HG03139 (cell line): Measurements from ENCODE around the gene RAB13.

Source experiments
- ATAC-seq: cut with Tn5 transposase; IDR thresholded peaks from one replicate; pipeline ENCODE4 v1.9.1; 2021; ENCODE audit not compliant: unreplicated experiment

The RAB13 gene

DNA sequence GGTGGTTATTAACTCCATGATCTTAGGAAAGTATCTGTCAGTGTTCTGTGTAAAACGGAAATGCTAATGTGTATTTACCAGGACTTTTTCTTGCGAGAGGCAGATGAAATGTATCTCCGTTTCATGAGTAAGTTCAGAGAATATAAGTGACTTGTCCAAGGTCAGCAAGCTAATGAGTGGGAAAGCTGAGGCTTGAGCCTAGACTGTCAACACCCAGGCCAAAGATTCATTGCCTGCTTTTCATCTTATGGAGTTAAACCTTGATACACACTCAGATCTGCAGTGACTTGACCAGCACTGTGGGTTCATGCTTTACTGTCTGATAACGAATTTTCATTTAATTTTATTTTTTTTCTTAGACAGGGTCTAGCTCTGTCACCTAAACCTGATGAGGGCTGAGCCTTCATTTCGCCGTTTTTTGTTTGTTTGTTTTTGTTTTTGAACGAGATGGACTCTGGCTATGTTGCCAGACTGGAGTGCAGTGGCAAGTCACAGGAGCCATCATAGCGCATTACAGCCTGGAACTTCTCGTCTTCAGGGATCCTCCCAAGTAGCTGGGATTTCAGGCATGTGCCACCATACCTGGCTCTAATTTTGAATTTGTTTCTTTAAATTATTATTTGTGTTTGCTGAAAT, 7.7 kb downstream of the RAB13 start:
- no peak for ATAC-seq

DNA sequence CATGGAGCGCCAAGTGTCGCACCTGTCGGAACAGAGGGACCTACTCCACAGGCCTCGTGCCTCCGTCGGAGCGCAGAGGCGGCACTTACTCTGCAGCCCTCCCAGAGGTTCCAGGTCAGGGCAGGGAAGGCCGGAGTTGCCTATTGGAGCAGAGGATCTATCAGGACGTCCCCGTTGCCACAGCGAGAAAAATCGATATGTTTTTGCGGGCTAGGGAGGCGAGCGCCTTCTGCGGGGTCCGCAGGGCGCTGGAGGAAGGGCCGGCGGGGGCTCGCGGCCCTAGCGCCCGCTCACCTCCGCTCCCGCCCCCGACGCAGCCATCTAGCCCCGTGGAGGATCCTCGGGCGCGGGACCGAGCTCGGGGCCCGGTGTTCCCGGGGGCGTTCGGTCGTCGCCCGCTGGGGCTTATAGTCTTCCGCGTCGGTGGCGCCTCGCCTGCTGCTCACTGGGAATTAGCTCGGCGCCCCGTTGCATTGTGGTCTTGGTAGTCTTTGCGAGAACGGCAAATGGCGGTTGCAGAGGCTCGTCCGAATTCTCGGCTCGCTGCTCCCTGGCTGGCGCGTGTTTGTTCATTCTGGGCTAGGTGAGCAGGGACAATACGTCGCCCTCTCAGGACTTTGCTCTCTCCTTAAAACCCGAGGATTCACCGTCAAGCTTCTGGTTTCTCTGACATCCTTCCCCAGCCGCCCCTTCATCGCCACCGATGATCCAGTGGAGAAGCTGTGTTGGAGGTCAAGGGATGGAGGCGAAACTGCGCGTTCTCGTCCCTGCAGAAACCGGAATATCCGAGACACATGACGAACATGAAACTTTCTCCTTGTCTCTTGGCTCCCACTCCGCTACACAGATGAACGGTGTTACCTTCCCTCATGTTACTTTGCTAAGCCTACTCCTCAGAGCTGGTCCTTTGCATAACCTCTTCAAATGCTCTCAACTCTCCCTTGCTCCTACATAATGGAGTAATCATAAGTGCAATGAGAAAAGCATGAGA, 8.6 kb downstream of the RAB13 start, which contains the start of gene JTB:
TSS of gene JTB (minus strand) at position 425 of the 991 bp plus-strand sequence. CDS start at position 3, 422 bp downstream.
- ATAC-seq = peak; percentile 55

DNA sequence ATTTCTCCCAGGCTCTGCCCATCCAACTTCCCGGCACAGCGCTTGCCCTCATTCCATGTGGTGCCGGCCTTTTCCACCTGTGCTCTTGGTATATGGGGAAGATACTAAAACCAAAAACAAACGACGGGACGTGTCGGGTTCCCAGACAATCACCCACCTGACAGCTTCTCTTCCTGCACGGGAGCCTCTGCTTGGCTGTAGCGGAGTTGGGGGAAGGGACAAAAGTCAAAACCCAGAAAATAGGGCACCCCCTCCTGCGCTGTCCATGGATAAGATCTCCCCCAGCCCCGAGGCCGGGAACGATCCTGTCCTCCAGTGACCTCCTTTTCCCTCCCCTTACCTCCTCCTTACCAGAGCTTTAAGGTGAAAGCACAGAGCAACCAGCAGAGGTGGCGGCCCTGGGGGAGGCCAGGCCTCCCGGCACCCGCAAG, 9.3 kb downstream of the RAB13 start:
- no peak for ATAC-seq

DNA sequence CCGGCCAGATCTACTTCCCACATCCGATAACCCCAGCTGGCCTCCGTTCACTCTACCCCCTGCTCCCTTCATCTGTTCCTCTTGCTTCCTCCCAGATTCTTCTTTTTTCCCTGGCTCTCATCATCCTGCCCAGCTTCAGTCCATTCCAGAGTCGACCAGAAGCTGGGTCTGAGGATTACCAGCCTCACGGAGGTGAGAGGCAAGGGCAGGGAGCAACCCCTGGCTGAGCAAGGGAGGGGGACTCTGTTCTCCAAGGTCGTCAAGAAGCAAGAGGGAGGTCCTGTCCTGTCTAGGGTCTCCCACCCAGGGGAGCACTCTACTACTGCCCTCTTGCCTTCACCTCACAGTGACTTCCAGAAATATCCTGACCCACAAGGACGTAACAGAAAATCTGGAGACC, 12.6 kb downstream of the RAB13 start:
- ATAC-seq = no peak

DNA sequence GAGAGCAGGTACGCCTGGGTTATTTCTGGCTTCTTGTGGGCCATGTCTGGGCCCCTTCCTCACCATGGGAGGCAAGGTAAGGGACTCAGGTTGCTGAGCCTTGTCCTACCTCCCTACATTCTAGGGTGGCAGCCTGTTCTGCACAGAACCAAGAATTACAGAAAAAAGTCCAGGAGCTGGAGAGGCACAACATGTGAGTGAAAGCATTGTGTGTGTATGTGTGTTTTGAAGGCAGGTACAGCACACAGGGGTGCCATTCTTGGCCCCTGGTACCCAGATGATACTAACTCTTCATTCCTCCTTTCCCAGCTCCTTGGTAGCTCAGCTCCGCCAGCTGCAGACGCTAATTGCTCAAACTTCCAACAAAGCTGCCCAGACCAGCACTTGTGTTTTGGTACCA, 13.1 kb downstream of the RAB13 start:
- ATAC-seq = no peak

DNA sequence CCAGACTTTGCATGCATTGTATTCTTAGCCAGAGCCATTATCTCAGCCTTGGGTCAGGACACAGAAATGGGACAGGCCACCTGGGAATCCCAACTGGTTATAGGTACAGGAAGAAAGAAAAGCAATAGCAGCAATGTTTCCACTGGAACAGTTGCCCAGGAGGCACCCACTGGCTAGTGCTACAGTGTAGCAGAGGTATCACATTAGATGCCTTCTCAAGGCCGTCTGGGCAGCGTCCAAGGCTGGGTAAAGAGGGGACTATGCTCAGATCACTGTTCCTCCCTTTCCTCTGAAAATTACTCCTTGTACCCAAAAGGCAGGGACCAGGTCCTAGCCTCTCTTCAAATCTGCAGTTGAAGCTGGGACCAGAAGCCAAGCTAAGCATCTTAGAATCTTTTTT, 15.8 kb downstream of the RAB13 start:
- no peak for ATAC-seq

DNA sequence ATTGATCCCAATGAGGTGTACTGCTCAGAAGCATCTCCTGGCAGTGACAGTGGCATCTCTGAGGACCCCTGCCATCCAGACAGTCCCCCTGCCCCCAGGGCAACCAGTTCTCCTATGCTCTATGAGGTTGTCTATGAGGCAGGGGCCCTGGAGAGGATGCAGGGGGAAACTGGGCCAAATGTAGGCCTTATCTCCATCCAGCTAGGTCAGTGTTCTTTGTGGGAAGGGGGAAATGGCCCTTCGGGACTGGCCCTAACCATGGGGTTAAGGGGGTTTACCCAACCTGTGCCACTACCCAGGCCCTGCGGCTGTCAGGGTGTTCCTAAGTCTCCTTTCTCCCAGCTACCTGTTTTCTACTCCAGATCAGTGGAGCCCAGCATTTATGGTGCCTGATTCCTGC, 17.2 kb downstream of the RAB13 start:
- no peak for ATAC-seq

DNA sequence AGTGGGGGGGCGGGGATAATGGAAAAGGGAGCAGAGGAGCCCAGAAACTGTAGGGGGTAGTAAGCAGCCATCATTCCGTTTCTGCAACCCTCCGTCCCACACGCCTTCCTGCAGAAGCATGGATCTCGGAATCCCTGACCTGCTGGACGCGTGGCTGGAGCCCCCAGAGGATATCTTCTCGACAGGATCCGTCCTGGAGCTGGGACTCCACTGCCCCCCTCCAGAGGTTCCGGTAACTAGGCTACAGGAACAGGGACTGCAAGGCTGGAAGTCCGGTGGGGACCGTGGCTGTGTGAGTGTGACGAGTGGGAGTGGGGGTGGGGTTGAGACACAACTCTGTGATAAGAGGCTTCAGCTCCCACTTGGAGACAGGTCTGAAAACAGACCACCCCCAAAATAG, 17.7 kb downstream of the RAB13 start:
- no peak for ATAC-seq

DNA sequence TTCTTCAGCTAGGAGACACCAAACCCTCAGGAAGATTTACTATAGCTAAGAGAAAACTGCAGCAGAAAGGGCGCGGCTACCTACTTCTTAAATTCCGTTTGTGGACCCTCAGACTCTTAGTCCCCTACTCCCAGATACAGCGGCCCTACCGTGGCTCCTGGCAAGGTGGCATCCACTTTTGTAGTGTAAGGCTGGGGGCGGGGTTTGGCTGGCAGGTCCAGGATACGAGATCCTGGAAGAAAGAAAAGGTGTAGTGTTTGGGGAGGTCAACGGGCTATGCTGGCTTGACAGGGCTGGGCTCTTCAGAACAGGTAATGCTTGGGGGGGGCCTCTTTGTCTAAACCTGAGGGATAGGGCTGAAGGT, 18.2 kb downstream of the RAB13 start:
- ATAC-seq = no peak

DNA sequence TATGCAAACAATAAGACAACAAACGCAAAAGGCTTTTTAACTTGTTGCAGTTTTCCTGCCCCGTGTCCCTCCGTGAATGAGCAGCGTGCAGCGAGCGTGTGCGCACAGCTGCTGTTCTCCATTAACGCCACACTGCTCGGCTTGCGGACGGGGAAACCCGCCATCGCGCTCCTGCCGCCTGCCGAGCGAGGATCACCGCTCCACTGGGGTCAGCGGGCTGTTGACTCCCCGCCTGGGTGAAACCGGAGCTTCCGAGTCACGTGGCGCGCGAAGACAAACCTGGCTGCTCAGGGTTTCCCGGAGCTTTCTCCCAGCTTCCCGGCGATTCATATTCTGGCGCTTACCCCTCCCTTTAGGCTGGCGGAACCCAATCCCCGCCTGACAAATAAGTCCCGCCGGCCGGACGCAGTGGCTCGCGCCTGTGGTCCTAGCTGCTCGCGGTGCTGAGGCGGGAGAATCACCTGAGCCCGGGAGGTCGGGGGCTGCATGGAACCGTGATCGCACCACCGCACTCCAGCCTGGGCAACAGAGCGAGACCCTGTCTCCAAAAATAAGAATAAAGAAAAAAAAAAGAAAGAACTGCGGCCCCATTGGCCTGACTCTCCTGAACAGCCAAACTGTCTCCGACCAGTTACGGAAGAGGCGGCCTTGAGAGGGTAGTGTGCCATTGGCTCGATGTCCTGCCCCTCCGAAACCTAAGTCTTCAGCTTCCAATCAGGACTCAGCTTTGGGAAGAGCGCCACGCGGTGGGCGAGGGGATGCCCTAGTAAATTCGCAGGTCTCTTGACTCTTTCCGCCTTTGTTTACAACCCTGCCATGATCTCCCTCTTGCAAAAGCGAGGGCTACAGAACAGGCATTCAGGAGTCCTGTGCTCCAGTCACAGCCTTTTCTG, 18.8 kb downstream of the RAB13 start, which contains the start of gene CREB3L4:
TSS of gene CREB3L4 (plus strand) at position 796 of the 893 bp plus-strand sequence. CDS start 624 bp downstream, outside the sequence.
- ATAC-seq = peak; percentile 52

DNA sequence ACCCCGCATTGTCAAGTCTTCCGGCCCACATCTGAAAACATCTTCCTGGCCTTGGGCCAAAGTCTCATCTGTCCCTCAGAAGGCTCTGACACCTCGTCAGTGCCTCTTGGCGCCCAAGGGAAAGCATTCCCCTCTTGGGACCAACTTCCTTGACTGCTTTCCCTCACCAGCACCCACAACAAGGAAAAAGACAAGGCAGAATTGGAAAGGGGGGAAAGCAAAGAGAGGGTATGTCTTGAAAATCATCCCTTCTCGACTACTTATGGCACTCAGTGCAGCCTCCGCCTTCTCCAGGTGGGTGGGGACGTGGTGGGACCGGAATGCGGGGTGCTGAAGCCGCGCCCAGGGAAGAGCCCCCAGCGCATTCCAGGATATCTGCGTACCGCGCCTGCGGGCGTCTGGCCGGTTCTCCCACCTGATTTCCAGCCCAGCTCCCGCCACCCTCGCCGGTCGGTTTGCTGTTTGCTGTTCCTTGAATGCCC, 22.2 kb downstream of the RAB13 start:
- no peak for ATAC-seq

DNA sequence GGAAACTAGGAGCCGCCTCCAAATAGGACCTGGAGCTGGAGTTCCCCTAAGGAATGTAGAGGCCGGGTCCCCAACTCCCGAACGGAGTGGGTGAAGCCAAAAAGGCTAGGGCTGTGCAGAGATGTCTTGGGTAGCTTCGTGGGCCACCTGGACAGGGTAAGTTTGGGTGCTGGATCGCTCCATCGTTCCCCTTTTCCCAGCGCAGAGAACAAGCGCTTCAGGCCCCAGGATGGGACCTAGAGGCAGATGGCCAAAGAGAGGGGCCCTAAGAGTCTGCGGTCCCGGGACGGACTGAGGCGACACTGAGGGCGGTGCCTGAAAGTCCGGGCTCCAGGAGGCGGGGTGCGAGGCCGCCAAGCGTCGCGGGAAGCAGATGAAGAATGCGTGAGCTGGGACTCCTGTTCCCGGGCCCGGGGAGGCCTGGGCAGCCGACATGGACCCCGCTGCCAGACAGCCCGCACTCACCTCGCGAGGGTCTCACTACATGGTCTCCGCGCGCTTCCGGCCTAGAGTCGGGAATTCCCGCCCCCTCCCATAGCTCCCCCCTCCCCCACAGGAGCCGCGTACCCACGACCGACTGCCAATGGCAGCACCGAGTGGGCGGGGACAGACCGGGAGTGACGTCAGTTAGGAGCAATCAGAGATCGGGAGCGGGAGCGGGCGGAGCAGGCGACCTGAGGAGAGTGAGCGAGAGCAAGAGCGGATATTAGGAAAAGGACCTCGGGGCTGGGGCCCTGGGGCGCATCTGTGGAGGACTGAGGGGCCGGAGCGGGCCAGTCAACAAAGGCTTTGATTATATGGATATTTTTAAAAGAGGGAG, 22.9 kb downstream of the RAB13 start, which contains the start of gene SLC39A1:
TSS of gene SLC39A1 (minus strand) at position 508 of the 820 bp plus-strand sequence. CDS start 822 bp downstream, outside the sequence.
- peak; percentile 41 for ATAC-seq

DNA sequence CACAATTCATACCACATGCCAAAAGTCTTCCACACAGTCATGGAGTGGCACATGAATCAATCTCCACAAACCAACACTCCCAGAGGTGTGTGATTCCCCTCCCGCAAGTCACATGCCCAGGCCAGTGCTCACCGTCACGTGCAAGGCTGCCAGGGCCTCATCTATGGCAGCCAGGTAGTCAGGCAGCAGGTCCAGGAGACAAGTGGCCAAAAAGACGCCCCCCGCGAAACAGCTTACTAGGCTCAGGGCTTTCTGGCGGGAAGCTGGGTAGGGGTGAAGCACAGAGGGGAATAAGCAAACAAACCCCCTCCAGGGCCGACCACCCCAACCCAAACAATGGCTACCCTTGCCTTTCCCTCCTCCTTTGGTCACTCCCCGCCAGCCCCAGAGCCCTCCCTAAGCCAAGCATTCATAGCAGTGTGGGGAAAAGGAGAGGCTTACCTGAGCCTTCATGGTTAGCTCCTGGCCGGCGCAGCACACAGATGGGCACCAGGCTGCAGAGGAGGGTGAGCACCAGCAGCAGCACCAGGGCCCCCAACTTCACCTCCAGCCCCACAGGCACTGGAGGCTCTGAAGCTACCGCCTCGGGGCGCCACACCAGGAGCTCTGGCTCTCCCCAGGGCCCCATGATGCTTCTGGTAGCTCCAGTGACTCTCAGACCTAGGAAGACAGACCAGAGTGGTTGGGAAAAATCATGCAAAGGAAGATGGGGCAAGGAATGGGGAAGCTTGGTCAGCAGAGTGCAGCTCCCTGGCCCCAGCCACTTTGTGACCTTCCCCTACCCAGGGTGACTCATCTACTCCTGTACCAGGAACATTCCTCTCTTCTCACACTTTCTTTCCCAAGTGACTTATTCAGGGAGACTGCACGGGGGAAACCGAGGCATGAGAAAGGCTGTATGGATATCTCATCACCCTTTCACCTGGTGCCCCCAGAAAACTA, 23.8 kb downstream of the RAB13 start:
- ATAC-seq = no peak

DNA sequence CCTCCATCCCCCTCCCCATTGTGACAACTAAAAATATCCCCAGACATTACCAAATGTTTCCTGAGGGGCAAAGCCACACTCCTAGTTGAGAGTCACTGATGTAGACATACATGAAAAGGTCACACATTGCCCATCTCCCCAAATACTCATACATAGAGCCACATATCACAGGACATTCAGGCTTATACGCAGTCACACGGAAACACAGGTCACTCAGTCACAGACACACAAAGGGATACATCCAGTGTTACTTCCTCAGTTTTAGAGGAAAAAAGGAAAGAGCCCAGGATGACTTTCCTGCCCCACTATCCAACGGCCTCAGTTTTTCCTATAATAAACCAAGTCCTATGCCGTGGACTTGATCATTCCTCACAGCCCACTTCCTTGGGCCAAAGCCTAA, 24.7 kb downstream of the RAB13 start:
- no peak for ATAC-seq

DNA sequence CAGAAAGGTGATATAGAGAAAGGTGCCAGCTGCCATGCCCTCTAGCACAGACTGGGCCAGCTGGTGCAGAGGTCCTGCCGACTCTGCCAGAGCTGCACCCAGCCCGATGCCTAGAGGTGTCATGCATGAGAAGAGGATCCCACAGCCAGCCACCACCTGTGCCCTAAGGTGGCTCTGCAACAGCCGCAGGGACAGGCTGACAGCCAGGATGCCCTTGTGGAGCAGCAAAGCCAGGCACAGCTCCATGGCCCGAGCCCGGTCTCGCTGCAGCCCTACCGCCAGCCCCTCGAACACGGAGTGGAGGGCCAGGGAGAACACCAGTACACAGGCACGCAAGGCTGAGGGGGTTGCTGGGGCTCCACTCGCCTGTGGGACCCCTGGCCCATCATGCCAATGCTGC, 25.9 kb downstream of the RAB13 start:
- ATAC-seq = no peak

DNA sequence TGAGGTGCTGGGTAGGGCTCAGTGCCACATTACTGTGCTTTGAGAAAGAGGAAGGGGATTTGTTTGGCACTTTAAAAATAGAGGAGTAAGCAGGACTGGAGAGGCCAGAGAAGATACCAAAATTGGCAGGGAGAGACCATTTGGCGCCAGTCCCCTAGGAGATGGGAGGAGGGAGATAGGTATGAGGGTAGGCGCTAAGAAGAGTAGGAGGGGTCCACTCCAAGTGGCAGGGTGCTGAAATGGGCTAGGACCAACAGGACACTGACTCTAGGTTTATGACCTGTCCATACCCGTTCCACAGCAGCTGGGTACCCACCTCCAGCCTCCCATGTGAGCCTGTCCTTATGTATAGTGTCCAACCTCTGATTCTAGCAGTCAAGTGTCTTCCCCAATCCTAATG, 26.7 kb downstream of the RAB13 start:
- no peak for ATAC-seq

DNA sequence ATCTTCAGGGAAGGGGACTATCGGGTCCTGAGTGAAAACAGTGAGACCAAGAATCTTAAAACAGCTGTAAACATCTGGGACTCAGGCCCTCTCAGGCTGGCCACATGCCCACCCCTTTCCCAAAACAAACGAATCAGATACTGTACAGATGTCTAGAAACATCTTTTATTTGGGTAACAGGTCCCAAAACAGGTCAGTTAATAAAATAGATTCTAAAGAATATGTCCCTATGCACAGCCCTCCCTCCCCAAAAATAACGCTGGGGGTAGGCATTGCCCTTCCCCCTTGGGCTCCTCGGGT, 27.2 kb downstream of the RAB13 start:
- no peak for ATAC-seq

DNA sequence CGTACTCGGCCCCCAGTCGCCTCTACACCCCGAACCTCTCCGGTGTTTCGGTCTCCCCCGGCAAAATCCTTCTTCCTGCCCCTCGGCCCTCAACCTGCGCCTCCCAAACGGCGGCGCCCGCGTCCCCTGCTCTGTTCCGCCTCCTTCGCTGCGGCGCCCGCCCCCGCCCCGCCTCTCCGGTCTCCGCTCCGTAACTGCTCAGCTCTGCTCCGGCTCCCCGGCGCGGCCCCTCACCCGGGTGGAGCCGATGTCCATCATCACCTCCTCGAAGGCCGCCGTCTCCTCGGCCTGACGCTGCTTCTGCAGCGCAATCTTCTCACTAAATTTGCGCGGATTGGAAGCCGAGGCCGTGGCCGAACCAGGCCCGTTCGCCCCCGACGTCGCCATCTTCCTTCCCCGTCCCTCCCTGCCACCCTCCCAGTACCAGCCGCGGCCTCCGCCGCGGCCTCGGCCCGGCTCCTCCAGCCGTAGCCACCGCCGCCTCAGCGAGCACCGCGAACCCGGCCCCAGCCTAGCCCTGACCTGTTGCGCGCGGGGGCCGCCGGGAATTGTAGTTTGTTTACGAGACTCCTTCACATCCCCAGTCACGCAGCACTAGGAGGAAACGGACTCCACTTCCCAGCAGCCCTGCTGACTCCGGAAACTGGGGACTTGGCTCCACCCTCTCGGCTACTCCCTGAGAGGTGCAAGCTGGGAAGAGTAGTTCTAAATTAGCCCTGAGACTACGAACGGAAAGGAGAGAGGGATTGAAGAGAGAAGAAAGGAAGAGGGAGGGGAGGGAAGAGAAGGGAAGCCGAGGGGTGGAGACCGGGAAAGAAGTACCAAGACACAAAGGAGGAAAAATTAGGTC, 27.8 kb downstream of the RAB13 start, which contains the start of gene CRTC2:
TSS of gene CRTC2 (minus strand) at position 502 of the 850 bp plus-strand sequence. CDS start at position 387, 115 bp downstream.
- ATAC-seq = peak; percentile 74
